DND-41 (cell line): Measurements from ENCODE around the gene CTCF.

Experiments used
- ATAC-seq: fragments of 200-7000 bp; cut with Tn5 transposase; 3 replicates; pipeline ENCODE4 v1.9.1; 2021; ENCODE audit warnings: low read depth; ENCODE audit not compliant: insufficient read depth
- DNase-seq: peaks from one replicate; pipeline ENCODE4 v3.0.0-alpha.2; 2020
- H2AFZ ChIP-seq: 2 replicates; pipeline ENCODE4 v1.6.0; 2012; ENCODE audit warnings: low read depth, low read length
- H3K27ac ChIP-seq: 2 replicates; pipeline ENCODE4 v1.5.1; 2012; ENCODE audit warnings: low read length, inconsistent platforms
- H3K27me3 ChIP-seq: fragments of 200-600 bp; sonication (generic); 2 replicates; pipeline ENCODE4 v1.6.0; 2012; ENCODE audit warnings: low read length, mild to moderate bottlenecking, inconsistent platforms; ENCODE audit not compliant: insufficient read depth, poor library complexity
- H3K36me3 ChIP-seq: 2 replicates; pipeline ENCODE4 v1.5.1; 2012; ENCODE audit warnings: low read length, inconsistent platforms; ENCODE audit not compliant: insufficient read depth
- H3K4me1 ChIP-seq: 2 replicates; pipeline ENCODE4 v1.5.1; 2012; ENCODE audit warnings: mild to moderate bottlenecking, low read length; ENCODE audit not compliant: insufficient read depth
- H3K4me2 ChIP-seq: 2 replicates; pipeline ENCODE4 v1.6.0; 2012; ENCODE audit warnings: mild to moderate bottlenecking, moderate library complexity, low read length, inconsistent platforms; ENCODE audit not compliant: insufficient read depth
- H3K4me3 ChIP-seq, 2 experiments: fragments of 200-600 bp in 1 of 2; shearing (Covaris generic) in 1 of 2; 2 replicates each; pipeline ENCODE4 v1.5.1; 2012 to 2016; ENCODE audit warnings: inconsistent platforms in 2 of 2, low read length in 2 of 2, mild to moderate bottlenecking in 2 of 2, low read depth in 1 of 2, moderate library complexity in 1 of 2
- H3K79me2 ChIP-seq: 2 replicates; pipeline ENCODE4 v1.6.0; 2012; ENCODE audit warnings: low read length, inconsistent platforms; ENCODE audit not compliant: insufficient read depth
- H3K9ac ChIP-seq: 2 replicates; pipeline ENCODE4 v1.6.0; 2012; ENCODE audit warnings: low read depth, mild to moderate bottlenecking, inconsistent platforms, low read length, moderate library complexity
- H3K9me3 ChIP-seq: 2 replicates; pipeline ENCODE4 v1.5.1; 2012; ENCODE audit warnings: low read length, moderate library complexity, mild to moderate bottlenecking, inconsistent platforms; ENCODE audit not compliant: insufficient read depth, severe bottlenecking
- H4K20me1 ChIP-seq: 2 replicates; pipeline ENCODE4 v1.6.0; 2012; ENCODE audit warnings: low read length; ENCODE audit not compliant: insufficient read depth
- CTCF ChIP-seq: IDR thresholded peaks from 2 replicates; pipeline ENCODE4 v1.5.1; 2012; ENCODE audit warnings: borderline replicate concordance, low read length, moderate library complexity, mild to moderate bottlenecking; ENCODE audit not compliant: poor library complexity, severe bottlenecking; ENCODE audit errors: extremely low read depth
- EZH2 ChIP-seq: IDR thresholded peaks from 3 replicates; pipeline ENCODE4 v1.6.1; 2012; ENCODE audit warnings: borderline replicate concordance, low read depth, mild to moderate bottlenecking, moderate library complexity, low read length, inconsistent platforms; ENCODE audit not compliant: severe bottlenecking

CTCF gene

GRCh38 chr16:67660564-67661028, 98.3 kb downstream of the CTCF start, which contains the start of gene PARD6A:
Gene PARD6A (plus strand): TSS chr16:67660960. CDS start chr16:67661039, 79 bp downstream.
- H3K4me3 ChIP-seq, result peak within 1 kb of the TSS; percentile 60 to 95
- peak within 1 kb of the TSS; percentile 89 for H3K27ac ChIP-seq

GRCh38 chr16:67661101-67661761, 98.9 kb downstream of the CTCF start:
- peaks cover 58% of the 10 kb centered on the region for H3K36me3 ChIP-seq
- ATAC-seq, result no peak
- peaks cover 36% of the 10 kb centered on the region; the same call in 1 of the 2 replicates for H4K20me1 ChIP-seq
- peak overlapping the region; percentile 97 for H3K4me2 ChIP-seq
- peak overlapping the region; percentile 69 for H3K27ac ChIP-seq
- TF ChIP-seq EZH2 (no peak), CTCF (no peak)
- peak overlapping the region; percentile 51 for H3K9ac ChIP-seq
- H3K79me2 ChIP-seq, result peaks cover 24% of the 10 kb centered on the region
- peak overlapping the region; percentile 17 to 95; a peak in 3 of 4 replicates for H3K4me3 ChIP-seq
- H3K9me3 ChIP-seq, result no peaks in the 10 kb centered on the region
- H3K4me1 ChIP-seq, result peaks cover 48% of the 10 kb centered on the region
- peak overlapping the region; percentile 77 for H2AFZ ChIP-seq
- no peaks in the 10 kb centered on the region for H3K27me3 ChIP-seq
- no peak for DNase-seq

More at GRCh38 chr16:67660564-67661028, 98.3 kb downstream of the CTCF start, which contains the start of gene PARD6A:
- Histone ChIP-seq H3K4me1 (peaks cover 42% of the 10 kb centered on the region), H3K4me2 (peak within 1 kb of the TSS; percentile 97), H4K20me1 (peaks cover 38% of the 10 kb centered on the region; the same call in 1 of the 2 replicates), H3K9me3 (no peaks in the 10 kb centered on the region), H3K79me2 (peaks cover 20% of the 10 kb centered on the region), H2AFZ (peak within 1 kb of the TSS; percentile 98), H3K9ac (peak within 1 kb of the TSS; percentile 83), H3K36me3 (peaks cover 65% of the 10 kb centered on the region), H3K27me3 (no peaks in the 10 kb centered on the region)
- DNase-seq (peak; percentile 96), ATAC-seq (peak; percentile 79)
- TF ChIP-seq CTCF (no peak), EZH2 (no peak)

GRCh38 chr16:67661886-67662652, 99.7 kb downstream of the CTCF start:
- Histone ChIP-seq H3K27me3 (no peaks in the 10 kb centered on the region), H3K79me2 (peaks cover 26% of the 10 kb centered on the region), H3K9ac (0 out of 2 replicates have a peak overlapping the region, but pooled peaks have one; percentile 51), H3K27ac (no peak overlapping the region), H3K36me3 (peaks cover 52% of the 10 kb centered on the region), H4K20me1 (peaks cover 29% of the 10 kb centered on the region; the same call in 1 of the 2 replicates), H2AFZ (no peak overlapping the region), H3K4me2 (peak overlapping the region; percentile 97; the same call in 1 of the 2 replicates), H3K4me1 (peaks cover 53% of the 10 kb centered on the region), H3K9me3 (no peaks in the 10 kb centered on the region), H3K4me3 (no peak overlapping the region)
- ATAC-seq (no peak), DNase-seq (no peak)
- no peak for TF ChIP-seq CTCF
- no peak for TF ChIP-seq EZH2
